Dedifferentiated amniotic fluid mesenchymal stem cell (primary cell): Measurements from ENCODE around the gene PTPN3.
"Not testable (repeated sequence)": the region's sequence is repeated elsewhere in the genome, so short reads cannot be mapped to it uniquely, and the experiment has no call there.

Experiments
- DNase-seq: peaks from one replicate; pipeline ENCODE4 v3.0.0-alpha.2; 2016; ENCODE audit errors: extremely low spot score

Gene PTPN3

GRCh38 chr9:109346904-109347303 is 151.2 kb downstream of the PTPN3 start:
- DNase-seq, result no peak

- DNase-seq, result no peak
Observed at GRCh38 chr9:109344866-109345265, 153.2 kb downstream of the PTPN3 start.

GRCh38 chr9:109342878-109343277 is 155.2 kb downstream of the PTPN3 start:
- no peak for DNase-seq

- no peak for DNase-seq
Observed at GRCh38 chr9:109341561-109341960, 156.5 kb downstream of the PTPN3 start.

DNA sequence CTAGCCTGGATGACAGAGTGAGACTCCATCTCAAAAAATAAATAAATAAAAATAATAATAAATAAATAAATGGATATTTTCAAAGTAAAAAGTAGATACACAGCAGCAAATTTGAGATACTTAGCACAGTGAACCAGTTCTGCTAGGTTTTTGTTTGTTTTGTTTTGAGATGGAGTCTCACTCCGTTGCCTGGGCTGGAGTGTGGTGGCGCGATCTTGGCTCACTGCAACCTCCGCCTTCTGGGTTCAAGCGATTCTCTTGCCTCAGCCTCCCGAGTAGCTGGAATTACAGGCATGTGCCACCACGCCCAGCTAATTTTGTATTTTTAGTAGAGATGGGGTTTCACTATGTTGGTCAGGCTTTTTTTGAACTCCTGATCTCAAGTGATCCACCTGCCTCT is 157.1 kb downstream of the PTPN3 start:
- DNase-seq, result not testable (repeated sequence)

DNA sequence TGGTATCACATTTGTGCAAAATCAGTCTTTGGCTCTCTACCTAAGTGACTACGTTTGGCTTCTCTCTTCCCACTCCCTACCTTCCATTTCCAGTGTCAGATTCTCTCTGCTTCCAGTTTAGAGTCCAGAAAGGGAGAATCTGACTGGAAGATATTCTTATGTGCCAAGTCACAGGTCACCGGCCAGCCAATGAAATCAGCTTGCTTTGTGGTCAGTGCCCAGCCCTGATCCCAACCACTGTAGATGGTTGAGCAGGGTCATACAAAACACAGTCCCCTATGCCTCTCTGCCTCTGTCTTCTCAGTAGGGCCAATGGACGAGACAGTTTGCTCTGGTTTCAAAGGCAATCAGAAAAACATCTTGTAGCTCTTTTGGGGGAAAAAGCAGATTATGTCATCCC is 161.7 kb downstream of the PTPN3 start:
- DNase-seq, result no peak

- no peak for DNase-seq
Observed at GRCh38 chr9:109335929-109336328, 162.2 kb downstream of the PTPN3 start.

DNA sequence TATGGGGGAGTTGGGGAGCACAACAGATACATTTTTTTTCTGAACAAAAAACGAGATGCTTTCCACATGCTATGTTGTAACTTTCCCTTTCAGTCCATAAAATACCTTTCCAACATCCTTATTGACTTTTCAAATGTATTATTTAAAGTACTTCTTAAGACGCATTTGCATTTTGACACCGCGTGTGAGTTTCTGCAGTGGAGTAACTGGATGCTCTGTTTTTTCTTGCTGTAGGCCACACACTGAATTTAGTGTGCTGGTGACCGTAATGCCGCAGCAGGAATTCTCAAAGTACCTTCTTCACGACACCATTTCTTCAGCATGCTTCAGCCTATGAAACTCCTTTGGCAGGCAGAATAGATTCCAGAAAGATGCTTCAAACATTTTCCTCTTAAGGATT is 163.0 kb downstream of the PTPN3 start:
- no peak for DNase-seq

DNA sequence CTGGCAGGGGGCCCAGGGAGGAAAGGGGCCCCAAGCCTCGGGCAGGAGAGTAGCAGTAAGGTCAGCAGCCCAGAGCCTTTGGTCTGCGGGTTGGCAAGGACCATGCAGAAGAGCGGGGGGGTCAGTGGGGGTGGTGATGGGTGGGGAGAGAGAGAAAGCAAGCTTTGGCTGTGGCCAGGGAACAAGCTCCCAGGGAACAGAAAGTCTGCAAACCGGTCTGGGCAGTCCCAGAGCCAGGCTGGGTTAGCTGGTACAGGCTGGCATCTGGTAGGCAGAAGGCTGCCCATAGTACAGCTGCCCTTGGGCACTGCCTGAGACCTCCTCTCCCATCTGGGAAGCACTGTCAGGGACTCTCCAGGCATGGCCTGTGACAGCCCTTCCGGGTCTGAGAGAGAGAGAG is 166.8 kb downstream of the PTPN3 start:
- DNase-seq, result no peak

GRCh38 chr9:109329638-109330258 is 168.4 kb downstream of the PTPN3 start:
- DNase-seq, result no peak

DNA sequence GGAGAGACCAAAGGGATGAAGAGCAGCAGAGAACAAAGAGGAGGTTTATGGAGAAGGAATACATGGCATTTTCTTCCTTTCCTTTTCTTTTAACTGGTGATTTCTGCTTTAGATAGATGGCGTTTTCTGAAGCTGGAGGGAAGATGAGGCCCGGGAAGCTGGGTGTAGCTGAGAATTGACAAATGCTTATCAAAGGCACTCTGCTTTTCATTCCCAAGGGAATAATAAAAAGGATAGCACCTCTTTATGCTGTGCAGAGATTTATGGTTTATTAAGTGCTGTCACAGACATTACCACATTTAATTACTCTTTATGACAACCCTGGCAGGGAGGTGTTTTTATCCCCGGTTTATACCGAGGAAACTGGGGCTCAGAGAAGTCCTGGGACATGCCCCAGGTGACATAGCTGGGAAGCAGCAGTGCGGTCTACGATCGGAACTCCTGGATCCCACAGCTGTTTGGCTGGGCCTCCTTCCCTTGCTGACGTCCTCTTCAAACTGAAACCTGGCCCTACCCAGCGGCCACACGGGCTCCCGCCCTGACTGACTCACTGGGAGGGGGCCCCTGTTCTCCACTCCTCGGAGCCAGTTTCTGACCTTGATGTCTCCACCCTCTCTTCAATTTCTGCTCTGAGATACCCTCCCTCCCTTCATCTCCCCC is 169.0 kb downstream of the PTPN3 start:
- no peak for DNase-seq
